Activated CD4-positive, alpha-beta T cell treated with anti-CD3 and anti-CD28 coated beads, Interleukin-2, amount 50 U/mL, for 4 hours (primary cell): ENCODE results near the gene KCNMA1.

Experiments used
- DNase-seq, 2 experiments: peaks; one replicate each; pipeline ENCODE4 v3.0.0-alpha.2; 2020

KCNMA1 gene

GRCh38 chr10:77386365-77386764, 251.2 kb downstream of the KCNMA1 start:
- no peak for DNase-seq

GRCh38 chr10:77385315-77385714, 252.3 kb downstream of the KCNMA1 start:
- DNase-seq: no peak

GRCh38 chr10:77383861-77384553, 253.6 kb downstream of the KCNMA1 start:
- DNase-seq: no peak

- DNase-seq: no peak
Measured at GRCh38 chr10:77381750-77382149, 255.9 kb downstream of the KCNMA1 start.

GRCh38 chr10:77380723-77381122, 256.9 kb downstream of the KCNMA1 start:
- DNase-seq: no peak

GRCh38 chr10:77380191-77380590, 257.4 kb downstream of the KCNMA1 start:
- no peak for DNase-seq

GRCh38 chr10:77378366-77379349, 258.9 kb downstream of the KCNMA1 start:
- no peak for DNase-seq

- DNase-seq: no peak
Measured at GRCh38 chr10:77377678-77378352, 259.8 kb downstream of the KCNMA1 start.

GRCh38 chr10:77377034-77377433, 260.6 kb downstream of the KCNMA1 start:
- DNase-seq: no peak

GRCh38 chr10:77374189-77374656, 263.4 kb downstream of the KCNMA1 start:
- DNase-seq: no peak

- DNase-seq: no peak
Measured at GRCh38 chr10:77371848-77372799, 265.5 kb downstream of the KCNMA1 start.

GRCh38 chr10:77371421-77371820, 266.2 kb downstream of the KCNMA1 start:
- DNase-seq: no peak

GRCh38 chr10:77368006-77368405, 269.6 kb downstream of the KCNMA1 start:
- no peak for DNase-seq

GRCh38 chr10:77363210-77363609, 274.4 kb downstream of the KCNMA1 start:
- DNase-seq: no peak

GRCh38 chr10:77361831-77362230, 275.8 kb downstream of the KCNMA1 start:
- DNase-seq: no peak

- DNase-seq: no peak
Measured at GRCh38 chr10:77361426-77361825, 276.2 kb downstream of the KCNMA1 start.

- DNase-seq: no peak
Measured at GRCh38 chr10:77360835-77361234, 276.8 kb downstream of the KCNMA1 start.

- DNase-seq: no peak
Measured at GRCh38 chr10:77359950-77360520, 277.6 kb downstream of the KCNMA1 start.

GRCh38 chr10:77359287-77359691, 278.3 kb downstream of the KCNMA1 start:
- DNase-seq: no peak

GRCh38 chr10:77358656-77359055, 279.0 kb downstream of the KCNMA1 start:
- DNase-seq: no peak

- no peak for DNase-seq
Measured at GRCh38 chr10:77357611-77358310, 279.8 kb downstream of the KCNMA1 start.
